HEK293 (cell line): ENCODE measurements around the gene TOR2A.

Experiments used
- CTCF ChIA-PET: fragments of 350-600 bp; formaldehyde crosslinking; extraction: SDS; loops from one replicate; lab custom pipeline; 2021; ENCODE audit warnings: antibody characterized with exemption; lab: Yijun Ruan, JAX
- POLR2A ChIA-PET: fragments of 300-600 bp; formaldehyde crosslinking; extraction: SDS; loops from one replicate; lab custom pipeline; 2020; ENCODE audit warnings: antibody characterized with exemption, inconsistent platforms; lab: Yijun Ruan, JAX
- H3K27ac ChIP-seq: fragments of 200-500 bp; sonication (Bioruptor generic); 2 replicates; pipeline ENCODE4 v1.5.1; 2014; ENCODE audit warnings: low read depth, low read length, control low read depth, inconsistent platforms; ENCODE audit errors: extremely low read depth
- H3K36me3 ChIP-seq, 2 experiments: fragments of 200-500 bp in 1 of 2; sonication (Bioruptor generic) in 1 of 2; 1 replicate in 1 of 2; 2 replicates in 1 of 2; pipeline ENCODE4 v1.5.1; 2014 to 2017; ENCODE audit warnings: inconsistent platforms in 2 of 2, low read length in 2 of 2; ENCODE audit not compliant: control insufficient read depth in 2 of 2, insufficient read depth in 1 of 2
- H3K4me1 ChIP-seq: fragments of 200-500 bp; sonication (Bioruptor generic); 2 replicates; pipeline ENCODE4 v1.5.1; 2014; ENCODE audit warnings: mild to moderate bottlenecking, low read length, inconsistent platforms; ENCODE audit not compliant: control insufficient read depth, insufficient read depth
- H3K4me3 ChIP-seq: 2 replicates; pipeline ENCODE4 v1.5.1; 2011; ENCODE audit warnings: low read depth, mild to moderate bottlenecking, control low read depth, low read length, moderate library complexity
- H3K9me3 ChIP-seq: fragments of 200-500 bp; sonication (Bioruptor generic); 2 replicates; pipeline ENCODE4 v1.5.1; 2014; ENCODE audit warnings: low read depth, low read length, inconsistent platforms; ENCODE audit not compliant: control insufficient read depth, insufficient read depth
- BCL11B ChIP-seq: fragments of 450-650 bp; formaldehyde crosslinking; IDR thresholded peaks from 2 replicates; pipeline ENCODE4 v1.5.1; 2016; ENCODE audit warnings: low read depth, missing biosample characterization, missing genetic modification characterization
- FEZF1 ChIP-seq: fragments of 450-650 bp; formaldehyde crosslinking; IDR thresholded peaks from 2 replicates; pipeline ENCODE4 v1.5.1; 2016; ENCODE audit warnings: missing biosample characterization, missing genetic modification characterization
- GLIS2 ChIP-seq: fragments of 450-650 bp; formaldehyde crosslinking; IDR thresholded peaks from 2 replicates; pipeline ENCODE4 v1.5.1; 2016; ENCODE audit warnings: missing biosample characterization, missing genetic modification characterization
- HOXA7 ChIP-seq: sonication (generic); formaldehyde crosslinking; IDR thresholded peaks from 2 replicates; pipeline ENCODE4 v1.8.1; 2022; ENCODE audit warnings: missing genetic modification reagents, borderline replicate concordance
- IKZF3 ChIP-seq: fragments of 450-650 bp; IDR thresholded peaks from 2 replicates; pipeline ENCODE4 v1.5.0; 2018; ENCODE audit warnings: missing biosample characterization, mild to moderate bottlenecking, missing genetic modification characterization, moderate library complexity
- PATZ1 ChIP-seq: fragments of 450-650 bp; formaldehyde crosslinking; IDR thresholded peaks from 2 replicates; pipeline ENCODE4 v1.5.1; 2016; ENCODE audit warnings: missing biosample characterization, missing genetic modification characterization
- SP2 ChIP-seq: fragments of 450-650 bp; formaldehyde crosslinking; IDR thresholded peaks from 2 replicates; pipeline ENCODE4 v1.5.1; 2016; ENCODE audit warnings: missing biosample characterization, missing genetic modification characterization
- SP3 ChIP-seq: fragments of 450-650 bp; formaldehyde crosslinking; IDR thresholded peaks from 2 replicates; pipeline ENCODE4 v1.5.1; 2016; ENCODE audit warnings: missing biosample characterization, missing genetic modification characterization
- SP7 ChIP-seq: fragments of 450-650 bp; formaldehyde crosslinking; IDR thresholded peaks from 2 replicates; pipeline ENCODE4 v1.5.1; 2016; ENCODE audit warnings: missing biosample characterization, missing genetic modification characterization
- ZBTB20 ChIP-seq: fragments of 450-650 bp; formaldehyde crosslinking; IDR thresholded peaks from 2 replicates; pipeline ENCODE4 v1.5.1; 2016; ENCODE audit warnings: missing biosample characterization, missing genetic modification characterization
- ZFP69B ChIP-seq: fragments of 450-650 bp; formaldehyde crosslinking; IDR thresholded peaks from 2 replicates; pipeline ENCODE4 v1.5.1; 2016; ENCODE audit warnings: missing biosample characterization, missing genetic modification characterization
- ZNF114 ChIP-seq: fragments of 450-650 bp; formaldehyde crosslinking; IDR thresholded peaks from 2 replicates; pipeline ENCODE4 v1.5.0; 2017; ENCODE audit warnings: missing biosample characterization, missing genetic modification characterization
- ZNF223 ChIP-seq: fragments of 450-650 bp; formaldehyde crosslinking; IDR thresholded peaks from 2 replicates; pipeline ENCODE4 v1.5.1; 2016; ENCODE audit warnings: missing biosample characterization, missing genetic modification characterization
- ZNF239 ChIP-seq: fragments of 450-650 bp; formaldehyde crosslinking; IDR thresholded peaks from 2 replicates; pipeline ENCODE4 v1.5.1; 2016; ENCODE audit warnings: missing biosample characterization, missing genetic modification characterization
- ZNF266 ChIP-seq: fragments of 450-650 bp; formaldehyde crosslinking; IDR thresholded peaks from 2 replicates; pipeline ENCODE4 v1.5.1; 2016; ENCODE audit warnings: missing biosample characterization, missing genetic modification characterization, low read depth
- ZNF341 ChIP-seq: fragments of 450-650 bp; formaldehyde crosslinking; IDR thresholded peaks from 2 replicates; pipeline ENCODE4; 2016; ENCODE audit warnings: low read depth, missing biosample characterization, missing genetic modification characterization
- ZNF404 ChIP-seq: fragments of 450-650 bp; formaldehyde crosslinking; IDR thresholded peaks from 2 replicates; pipeline ENCODE4 v1.5.1; 2017; ENCODE audit warnings: missing biosample characterization, missing genetic modification characterization
- ZNF514 ChIP-seq: fragments of 450-650 bp; formaldehyde crosslinking; IDR thresholded peaks from 2 replicates; pipeline ENCODE4 v1.5.1; 2016; ENCODE audit warnings: missing biosample characterization, missing genetic modification characterization
- ZNF530 ChIP-seq: fragments of 450-650 bp; formaldehyde crosslinking; IDR thresholded peaks from 2 replicates; pipeline ENCODE4 v1.5.1; 2016; ENCODE audit warnings: low read depth, missing biosample characterization, missing genetic modification characterization
- ZNF600 ChIP-seq: fragments of 450-650 bp; formaldehyde crosslinking; IDR thresholded peaks from 2 replicates; pipeline ENCODE4 v1.5.1; 2016; ENCODE audit warnings: missing biosample characterization, missing genetic modification characterization
- ZNF768 ChIP-seq: fragments of 450-650 bp; formaldehyde crosslinking; IDR thresholded peaks from 2 replicates; pipeline ENCODE4 v1.5.1; 2018; ENCODE audit warnings: missing biosample characterization, mild to moderate bottlenecking, missing genetic modification characterization

The TOR2A gene

GRCh38 chr9:127714020-127714750 lies 20.9 kb downstream of the TOR2A start:
- Histone ChIP-seq H3K27ac (no peak overlapping the region), H3K36me3 (no peaks in the 10 kb centered on the region), H3K4me3 (peak overlapping the region; percentile 79), H3K4me1 (no peaks in the 10 kb centered on the region), H3K9me3 (no peaks in the 10 kb centered on the region)
- ChIA-PET CTCF (interaction anchor here (0.6 to 1.6 kb wide), 3 partner anchors 156 to 224 kb away, joined by 3 to 4 read pairs (median 3); no protein-coding TSS in a partner anchor), POLR2A (interaction anchor here (0.7 to 2.7 kb wide), 3 partner anchors 8 to 17 kb away, joined by 3 to 8 read pairs (median 4); partner anchors contain the start of gene CFAP157)
- TF ChIP-seq GLIS2 (peak; percentile 52; the same call in 1 of the 2 replicates), ZNF223 (tag by site-specific recombination) (no peak), BCL11B (tag by site-specific recombination) (no peak), ZNF114 (no peak), ZFP69B (tag by site-specific recombination) (no peak), HOXA7 (CRISPR knock-in tag) (no peak), FEZF1 (no peak)

- CTCF ChIA-PET: interaction anchor here (0.8 to 1.6 kb wide), 3 partner anchors 22 to 86 kb away, joined by 3 to 5 read pairs (median 3); partner anchors contain the start of gene TOR2A
- Histone ChIP-seq H3K27ac (no peak overlapping the region), H3K4me1 (no peaks in the 10 kb centered on the region)
- no peak for TF ChIP-seq SP2 (tag by site-specific recombination)
- no peak for TF ChIP-seq ZNF404 (tag by site-specific recombination)
- TF ChIP-seq SP7: no peak
- TF ChIP-seq IKZF3 (tag by site-specific recombination): no peak
- TF ChIP-seq PATZ1 (tag by site-specific recombination): no peak
- no peak for TF ChIP-seq SP3 (tag by site-specific recombination)
- no peak for TF ChIP-seq ZNF530 (tag by site-specific recombination)
- TF ChIP-seq ZNF768: no peak
- TF ChIP-seq ZNF266 (tag by site-specific recombination): no peak
- no peak for TF ChIP-seq ZNF239 (tag by site-specific recombination)
- no peak for TF ChIP-seq ZNF600 (tag by site-specific recombination)
- no peak for TF ChIP-seq ZNF514 (tag by site-specific recombination)
- TF ChIP-seq, all 188 proteins: peak for 0
- POLR2A ChIA-PET: no interaction called here
- Histone ChIP-seq H3K9me3 (no peaks in the 10 kb centered on the region), H3K4me3 (no peak overlapping the region), H3K36me3 (no peaks in the 10 kb centered on the region)
These were observed 22.2 kb downstream of the TOR2A start for GRCh38 chr9:127712867-127713266.

GRCh38 chr9:127712371-127712770 lies 22.7 kb downstream of the TOR2A start:
- POLR2A ChIA-PET: interaction anchor here (1.2 kb wide), 2 partner anchors 22 to 185 kb away, joined by 4 read pairs; partner anchors contain the start of gene TOR2A
- no peaks in the 10 kb centered on the region for H3K9me3 ChIP-seq

More at GRCh38 chr9:127712371-127712770, 22.7 kb downstream of the TOR2A start:
- no peaks in the 10 kb centered on the region for H3K36me3 ChIP-seq
- no peak overlapping the region for H3K4me3 ChIP-seq
- H3K4me1 ChIP-seq: no peaks in the 10 kb centered on the region
- CTCF ChIA-PET: interaction anchor here (0.8 to 1.6 kb wide), 2 partner anchors 22 to 86 kb away, joined by 3 to 5 read pairs; partner anchors contain the start of gene TOR2A
- TF ChIP-seq ZNF341 (tag by site-specific recombination) (0 out of 2 replicates have a peak, but pooled peaks have one; percentile 4), ZBTB20 (no peak)
- H3K27ac ChIP-seq: no peak overlapping the region
